ENCODE results near the gene CMSS1.

CMSS1 gene

GRCh38 chr3:99960123-99960878 is 142.6 kb downstream of the CMSS1 start:
- DNase-seq (ENCODE audit: low spot score) = no peak

GRCh38 chr3:99960941-99961340 is 143.3 kb downstream of the CMSS1 start:
- no peak for DNase-seq (ENCODE audit: low spot score)

- no peak for DNase-seq (ENCODE audit: low spot score)
Measured at GRCh38 chr3:99961756-99962515, 144.3 kb downstream of the CMSS1 start.

GRCh38 chr3:99962703-99963102 is 145.0 kb downstream of the CMSS1 start:
- DNase-seq (ENCODE audit: low spot score) = no peak

GRCh38 chr3:99965077-99965476 is 147.4 kb downstream of the CMSS1 start:
- DNase-seq (ENCODE audit: low spot score) = no peak

- no peak for DNase-seq (ENCODE audit: low spot score)
Measured at GRCh38 chr3:99965681-99966408, 148.2 kb downstream of the CMSS1 start.

DNA sequence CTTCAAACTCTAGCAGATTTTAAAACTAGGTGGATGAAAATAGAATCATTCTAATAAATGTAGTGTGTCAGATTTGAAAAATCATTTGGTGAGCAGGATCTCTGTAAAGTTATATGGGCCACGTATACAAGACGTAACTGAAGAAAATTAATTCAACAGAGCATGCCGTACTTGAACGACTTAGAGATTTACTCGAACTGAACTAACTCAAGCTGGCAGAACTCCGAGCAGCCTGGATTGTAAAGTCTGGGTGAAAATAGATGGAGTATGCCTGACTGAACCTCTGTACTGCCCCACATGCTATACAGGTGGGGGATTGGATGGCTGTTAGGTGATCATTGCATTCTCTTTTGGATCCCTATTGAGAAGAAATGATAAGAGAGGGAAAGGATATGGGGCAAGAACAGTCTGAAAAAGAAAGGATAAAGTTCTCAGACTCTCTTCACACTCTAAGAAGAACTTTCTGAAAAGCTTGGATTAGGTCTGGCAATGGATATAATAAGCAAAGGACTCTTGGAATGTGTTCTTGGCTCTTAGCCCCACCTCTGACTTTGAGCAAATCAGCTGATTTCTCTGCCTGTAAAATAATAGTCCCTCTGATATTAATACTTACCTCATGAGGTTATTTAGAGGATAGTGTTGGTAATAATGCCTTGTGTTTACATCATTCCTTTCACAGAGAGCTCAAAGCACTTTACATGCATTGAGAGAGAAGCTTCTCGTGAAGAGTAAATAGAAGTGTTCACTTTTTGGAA is 149.2 kb downstream of the CMSS1 start:
- DNase-seq (ENCODE audit: low spot score) = no peak

- no peak for DNase-seq (ENCODE audit: low spot score)
Measured at GRCh38 chr3:99967796-99968195, 150.1 kb downstream of the CMSS1 start.

- DNase-seq (ENCODE audit: low spot score) = no peak
Measured at GRCh38 chr3:99969136-99969535, 151.5 kb downstream of the CMSS1 start.

DNA sequence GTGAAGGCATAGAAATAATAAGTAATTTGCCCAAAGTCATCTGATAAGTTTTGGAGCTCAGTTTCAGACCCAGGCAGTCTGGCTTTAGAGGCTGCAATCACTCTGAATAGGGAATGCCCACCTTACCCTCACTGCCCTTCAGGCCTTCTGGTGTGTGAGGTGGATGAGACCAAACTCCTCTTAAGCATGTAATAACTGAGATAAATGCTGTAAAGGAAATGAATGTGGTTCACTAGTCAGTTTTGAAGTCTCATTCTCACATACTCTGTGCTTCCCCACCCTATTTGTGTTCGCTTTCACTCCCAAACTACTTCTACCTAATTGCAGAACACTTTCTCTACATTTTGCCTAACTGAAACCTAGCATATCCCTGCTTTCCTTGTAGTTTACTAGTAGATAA is 152.5 kb downstream of the CMSS1 start:
- no peak for DNase-seq (ENCODE audit: low spot score)

GRCh38 chr3:99971761-99972160 is 154.1 kb downstream of the CMSS1 start:
- DNase-seq (ENCODE audit: low spot score) = no peak

DNA sequence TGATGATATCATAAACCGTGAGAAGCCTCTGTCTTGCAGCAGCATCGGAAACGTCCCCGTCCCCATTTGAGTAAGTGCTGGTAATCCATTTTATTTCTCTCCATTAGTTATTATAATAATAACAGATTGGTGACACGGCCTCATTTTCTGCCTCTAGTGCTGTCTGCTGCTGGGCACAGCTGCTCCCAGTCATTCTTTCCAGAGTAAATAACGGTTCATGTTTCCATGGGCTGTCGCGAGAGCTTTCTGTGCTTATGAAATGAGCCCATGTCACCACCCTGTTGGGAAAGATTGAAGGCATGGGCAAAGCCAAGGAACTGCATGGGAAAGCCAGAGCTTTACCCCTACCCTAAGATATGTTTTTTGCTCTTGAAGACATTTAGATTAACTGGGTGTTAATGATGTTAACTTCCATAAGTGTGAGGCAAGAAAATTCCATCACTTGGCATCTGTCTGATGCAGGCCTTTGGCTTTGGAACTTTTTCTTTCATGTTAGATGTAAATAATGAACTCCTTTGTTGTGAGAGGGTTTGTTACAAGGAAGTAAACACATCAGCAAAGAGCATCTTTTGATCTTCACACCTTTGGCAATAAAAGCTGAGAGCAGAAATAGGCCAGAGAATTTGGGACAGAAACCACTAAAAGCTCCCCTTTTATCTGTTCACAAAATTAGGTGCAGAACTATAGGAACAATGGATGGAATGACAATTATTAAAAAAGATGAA is 154.9 kb downstream of the CMSS1 start:
- no peak for DNase-seq (ENCODE audit: low spot score)

DNA sequence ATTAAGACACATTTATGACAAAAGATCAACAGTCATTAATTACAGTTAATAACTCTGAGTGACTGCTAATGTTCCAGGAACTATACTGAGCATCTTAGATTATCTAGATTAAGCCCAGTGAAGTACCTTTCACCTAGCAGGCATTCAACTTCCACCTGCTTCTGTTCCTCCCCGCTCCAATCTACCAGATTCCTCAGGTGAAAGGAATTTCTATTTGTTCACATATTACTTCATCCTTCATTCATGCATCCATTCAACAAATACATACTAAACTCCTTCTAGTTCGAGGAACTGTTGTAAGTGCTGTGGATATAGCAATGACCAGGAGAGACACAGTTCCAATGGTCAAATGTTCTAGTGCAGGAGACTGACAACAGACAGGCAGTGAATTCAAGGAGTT is 157.3 kb downstream of the CMSS1 start:
- no peak for DNase-seq (ENCODE audit: low spot score)

GRCh38 chr3:99976584-99976983 is 158.9 kb downstream of the CMSS1 start:
- DNase-seq (ENCODE audit: low spot score) = no peak

GRCh38 chr3:99978221-99978620 is 160.6 kb downstream of the CMSS1 start:
- no peak for DNase-seq (ENCODE audit: low spot score)

- DNase-seq (ENCODE audit: low spot score) = no peak
Measured at GRCh38 chr3:99980606-99981005, 162.9 kb downstream of the CMSS1 start.

DNA sequence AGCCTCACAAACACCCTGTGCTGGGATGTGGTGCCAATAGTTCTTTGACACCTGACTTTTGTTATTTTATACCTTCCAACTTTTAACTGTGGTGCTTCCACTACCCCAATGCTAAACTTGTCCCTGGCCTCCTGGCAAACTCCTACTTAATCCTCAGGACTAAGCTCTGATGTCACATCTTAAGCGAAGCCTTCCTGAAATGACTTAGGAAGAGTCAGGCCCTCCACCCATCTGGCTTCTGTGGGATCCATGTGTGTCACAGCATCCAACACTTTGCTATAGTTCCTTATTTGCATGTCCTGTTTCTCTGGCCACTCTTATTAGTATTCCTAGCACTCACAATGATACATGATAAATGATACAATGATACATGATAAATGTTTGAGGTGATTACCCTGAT is 163.5 kb downstream of the CMSS1 start:
- no peak for DNase-seq (ENCODE audit: low spot score)

DNA sequence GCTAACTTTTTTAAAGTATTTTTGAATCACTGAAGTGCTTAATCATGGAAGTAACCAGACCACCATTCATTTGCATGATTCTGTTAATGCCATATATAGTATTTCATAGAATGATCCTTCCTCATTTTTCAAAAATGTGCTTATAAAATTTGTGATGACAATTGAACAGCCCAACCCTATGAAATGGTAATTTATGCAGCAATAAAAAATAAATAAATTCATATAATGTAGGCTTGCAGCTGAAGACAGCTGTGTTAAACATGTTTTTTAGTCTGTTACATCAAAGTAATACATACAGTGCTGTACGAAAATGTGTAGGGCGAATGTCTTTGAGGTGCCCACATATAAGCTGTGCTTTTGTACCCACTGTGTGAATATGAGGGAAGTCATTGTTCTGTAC is 165.0 kb downstream of the CMSS1 start:
- no peak for DNase-seq (ENCODE audit: low spot score)

DNA sequence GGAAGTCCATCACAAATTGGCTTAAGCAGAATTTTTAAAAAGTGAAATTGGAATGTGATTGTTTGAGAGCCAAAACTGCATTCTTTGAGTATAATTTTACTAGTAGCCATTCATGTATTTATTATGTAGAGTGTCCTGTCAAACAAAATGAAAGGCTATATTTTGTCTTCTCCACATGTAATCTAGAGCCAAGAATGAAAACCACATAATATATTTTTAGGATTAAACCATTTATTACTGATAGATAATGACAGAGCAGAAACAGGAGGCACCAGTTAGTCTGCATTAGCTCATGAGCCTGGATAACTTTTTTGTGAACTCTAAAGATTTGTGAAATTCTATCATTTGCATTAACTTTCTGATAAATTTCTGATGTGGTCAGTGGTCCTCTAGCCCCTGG is 166.5 kb downstream of the CMSS1 start:
- DNase-seq (ENCODE audit: low spot score) = no peak

- no peak for DNase-seq (ENCODE audit: low spot score)
Measured at GRCh38 chr3:99984668-99985067, 167.0 kb downstream of the CMSS1 start.

- no peak for DNase-seq (ENCODE audit: low spot score)
Measured at GRCh38 chr3:99990179-99990578, 172.5 kb downstream of the CMSS1 start.

GRCh38 chr3:99997293-99997692 is 179.6 kb downstream of the CMSS1 start:
- no peak for DNase-seq (ENCODE audit: low spot score)

Data from germinal center (tissue), 1 donor.